Activated CD8-positive, alpha-beta T cell treated with anti-CD3 and anti-CD28 coated beads for 36 hours (primary cell): ENCODE data around the gene SCGB1A1. TPM values are rescaled to one million over a fixed set of nuclear protein-coding genes. Genes with fewer than 3 reads are reported as not detected.

ENCODE experiments used
- ATAC-seq: fragments of 200-7000 bp; cut with Tn5 transposase; one replicate; pipeline ENCODE4 v1.10.0; 2021; ENCODE audit warnings: mild to moderate bottlenecking, moderate library complexity
- CTCF ChIA-PET: fragments of 350-600 bp; sonication (Branson Sonifier 250); formaldehyde crosslinking; loops from one replicate; lab custom pipeline; 2021; ENCODE audit warnings: antibody characterized with exemption; lab: Charles Lee
- POLR2A ChIA-PET: fragments of 350-600 bp; sonication (Branson Sonifier 250); formaldehyde crosslinking; loops from one replicate; lab custom pipeline; 2021; ENCODE audit warnings: antibody characterized with exemption; lab: Charles Lee
- DNase-seq: peaks from one replicate; pipeline ENCODE4 v3.0.0-alpha.2; 2020
- H3K27ac Mint-ChIP-seq: one replicate; pipeline ENCODE4 v1.8.0; 2021; ENCODE audit warnings: mild to moderate bottlenecking, mixed read lengths
- H3K27me3 Mint-ChIP-seq: one replicate; pipeline ENCODE4 v1.8.0; 2021; ENCODE audit warnings: mixed read lengths
- H3K36me3 Mint-ChIP-seq: one replicate; pipeline ENCODE4 v1.8.0; 2021; ENCODE audit warnings: low read depth, mixed read lengths
- H3K4me1 Mint-ChIP-seq: one replicate; pipeline ENCODE4 v1.8.0; 2021; ENCODE audit warnings: low read depth, mixed read lengths
- H3K4me3 Mint-ChIP-seq: one replicate; pipeline ENCODE4 v1.8.0; 2021; ENCODE audit warnings: mild to moderate bottlenecking, moderate library complexity, mixed read lengths
- H3K9me3 Mint-ChIP-seq: one replicate; pipeline ENCODE4 v1.8.0; 2021; ENCODE audit warnings: mixed read lengths
- CTCF ChIP-seq: fragments of 200-600 bp; IDR thresholded peaks from one replicate; pipeline ENCODE4 v1.8.0; 2022; ENCODE audit warnings: antibody characterized with exemption, mild to moderate bottlenecking
- intact Hi-C: fragments of 100-400 bp; cut with micrococcal nuclease; formaldehyde crosslinking; loops from one replicate; pipeline ENCODE4 v1.10.0; 2022
- total RNA-seq, 2 experiments: library from RNA; stranded (reverse); gene quantifications; one replicate each; pipeline ENCODE4 v1.2.3, GENCODE V29; 2021

Gene SCGB1A1
- total RNA-seq, 2 experiments from 2014 or later = not detected

DNA sequence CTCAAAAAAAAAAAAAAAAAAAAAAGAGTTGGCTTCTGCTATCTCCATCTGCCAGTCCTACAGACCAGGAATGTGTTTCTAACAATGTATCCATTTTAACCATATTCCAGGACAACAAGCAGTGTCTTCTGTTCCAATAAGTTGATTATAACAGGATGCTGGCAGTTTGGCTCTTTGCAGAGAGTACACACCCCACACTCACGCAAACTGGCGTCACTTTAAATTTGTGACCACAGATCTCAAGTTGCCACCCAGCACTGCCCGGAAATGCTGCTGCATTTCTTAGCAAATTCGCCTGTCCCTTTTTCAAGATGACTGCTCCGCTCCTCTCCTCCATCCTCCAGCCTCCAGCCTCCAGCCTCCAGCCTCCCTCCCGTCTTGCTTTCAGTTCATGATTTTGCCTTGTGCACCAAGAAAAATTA lies 44.3 kb downstream of the SCGB1A1 start:
- H3K36me3 Mint-ChIP-seq = no peaks in the 10 kb centered on the region
- TF ChIP-seq CTCF = no peak
- no peaks in the 10 kb centered on the region for H3K4me1 Mint-ChIP-seq
- no peak overlapping the region for H3K4me3 Mint-ChIP-seq
- intact Hi-C loops = no loop called here
- CTCF ChIA-PET = interaction anchor here (0.7 to 1.5 kb wide), 3 partner anchors 34 to 80 kb away, joined by 3 to 7 read pairs (median 4); no protein-coding TSS in a partner anchor
- ATAC-seq (no peak), DNase-seq (no peak)
- POLR2A ChIA-PET = no interaction called here
- no peak overlapping the region for H3K27ac Mint-ChIP-seq
- no peaks in the 10 kb centered on the region for H3K27me3 Mint-ChIP-seq
- H3K9me3 Mint-ChIP-seq = no peaks in the 10 kb centered on the region

DNA sequence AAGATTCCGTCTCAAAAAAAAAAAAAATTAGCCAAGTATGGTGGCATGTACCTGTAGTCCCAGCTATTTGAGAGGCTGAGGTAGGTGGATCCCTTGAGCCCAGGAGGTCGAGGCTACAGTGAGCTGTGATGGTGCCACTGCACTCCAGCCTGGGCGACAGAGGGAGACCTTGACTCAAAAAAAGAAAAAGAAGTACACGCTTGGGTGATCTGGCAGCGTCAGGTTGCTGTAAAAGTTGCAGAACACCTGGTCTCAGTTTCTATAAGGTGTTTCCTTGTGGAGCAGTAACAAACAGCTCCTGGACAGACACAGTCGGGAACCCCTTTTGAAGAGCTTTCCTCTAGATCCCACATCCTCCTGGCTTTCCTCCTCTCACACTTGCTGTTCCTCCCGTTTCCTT lies 45.8 kb downstream of the SCGB1A1 start:
- no peak for TF ChIP-seq CTCF
- ATAC-seq = no peak
- intact Hi-C loops = no loop called here
- ChIA-PET CTCF (interaction anchor here (0.9 to 1.4 kb wide), 2 partner anchors 35 to 79 kb away, joined by 3 to 4 read pairs; no protein-coding TSS in a partner anchor), POLR2A (no interaction called here)
- Mint-ChIP-seq H3K27ac (no peak overlapping the region), H3K36me3 (no peaks in the 10 kb centered on the region), H3K27me3 (no peaks in the 10 kb centered on the region), H3K9me3 (no peaks in the 10 kb centered on the region), H3K4me1 (no peaks in the 10 kb centered on the region), H3K4me3 (no peak overlapping the region)
- no peak for DNase-seq

DNA sequence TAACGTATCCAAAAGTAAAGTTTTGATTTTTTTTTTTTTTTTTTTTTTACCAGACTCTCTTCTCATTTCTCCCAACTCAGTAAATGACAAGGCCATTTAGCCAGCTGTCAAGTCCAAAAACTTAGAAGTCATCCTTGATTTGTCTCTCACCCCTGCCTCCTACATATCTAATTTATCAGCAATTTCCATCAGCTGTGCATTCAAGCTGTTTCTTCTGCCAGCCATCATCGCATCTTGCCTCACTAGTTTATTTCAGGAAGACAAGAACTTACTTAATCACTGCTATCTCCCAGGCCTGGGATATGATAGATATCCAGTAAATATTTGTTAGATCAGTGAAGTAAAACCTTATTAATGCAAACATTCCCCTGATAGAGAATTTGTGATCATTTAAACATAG lies 47.6 kb downstream of the SCGB1A1 start:
- no peak for ATAC-seq
- Mint-ChIP-seq H3K27ac (no peak overlapping the region), H3K27me3 (no peaks in the 10 kb centered on the region), H3K4me3 (no peak overlapping the region), H3K36me3 (no peaks in the 10 kb centered on the region), H3K9me3 (no peaks in the 10 kb centered on the region), H3K4me1 (no peaks in the 10 kb centered on the region)
- ChIA-PET CTCF (interaction anchor here (0.7 to 1.4 kb wide), 2 partner anchors 39 to 77 kb away, joined by 3 read pairs; no protein-coding TSS in a partner anchor), POLR2A (no interaction called here)
- intact Hi-C loops = no loop called here
- DNase-seq = no peak
- TF ChIP-seq CTCF = no peak

DNA sequence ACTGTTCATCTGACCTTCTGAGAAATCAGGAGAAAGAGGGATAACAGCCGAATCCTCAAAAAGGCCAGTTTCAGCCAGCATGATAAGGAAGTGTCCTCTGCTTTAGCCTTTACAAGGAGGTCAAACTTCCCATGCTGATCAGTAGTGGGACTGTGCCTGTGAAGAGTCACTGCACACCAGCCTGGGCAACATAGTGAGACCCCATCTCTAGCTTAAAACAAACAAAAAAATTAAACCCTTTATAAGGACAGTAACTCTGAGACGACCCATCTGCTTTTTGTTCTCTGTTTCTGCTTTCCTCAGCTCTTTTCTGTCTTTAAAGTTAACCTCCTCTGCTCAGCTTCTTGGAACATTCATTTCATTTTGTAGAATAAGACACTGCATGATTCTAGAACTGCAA lies 49.7 kb downstream of the SCGB1A1 start:
- DNase-seq (no peak), ATAC-seq (no peak)
- Mint-ChIP-seq H3K27ac (no peak overlapping the region), H3K4me1 (peaks cover 4% of the 10 kb centered on the region), H3K9me3 (no peaks in the 10 kb centered on the region), H3K36me3 (no peaks in the 10 kb centered on the region), H3K27me3 (no peaks in the 10 kb centered on the region), H3K4me3 (no peak overlapping the region)
- CTCF ChIA-PET = no interaction called here
- TF ChIP-seq CTCF = no peak
- intact Hi-C loops = no loop called here
- POLR2A ChIA-PET = no interaction called here

- CTCF ChIA-PET = interaction anchor here (0.7 kb wide), 1 partner anchor 71 kb away, joined by 3 read pairs; no protein-coding TSS in a partner anchor
- intact Hi-C loops = no loop called here
- ATAC-seq (no peak), DNase-seq (no peak)
- Mint-ChIP-seq H3K9me3 (no peaks in the 10 kb centered on the region), H3K27me3 (no peaks in the 10 kb centered on the region), H3K4me3 (no peak overlapping the region), H3K36me3 (no peaks in the 10 kb centered on the region), H3K27ac (no peak overlapping the region), H3K4me1 (peaks cover 4% of the 10 kb centered on the region)
- TF ChIP-seq CTCF = no peak
- POLR2A ChIA-PET = no interaction called here
Measured at GRCh38 chr11:62471603-62472002, 52.8 kb downstream of the SCGB1A1 start.
